AG09319 (cell line): ENCODE results near the gene CDYL.

ENCODE experiments used
- DNase-seq: peaks from one replicate; pipeline ENCODE4 v3.0.0-alpha.2; 2010; ENCODE audit warnings: low read depth; ENCODE audit errors: extremely low read depth
- TF ChIP-seq, protein P1 (sequence below): IDR thresholded peaks from 2 replicates; pipeline ENCODE4 v1.5.1; 2011; ENCODE audit warnings: low read depth, mild to moderate bottlenecking, inconsistent platforms, low read length, moderate library complexity

CDYL gene

DNA sequence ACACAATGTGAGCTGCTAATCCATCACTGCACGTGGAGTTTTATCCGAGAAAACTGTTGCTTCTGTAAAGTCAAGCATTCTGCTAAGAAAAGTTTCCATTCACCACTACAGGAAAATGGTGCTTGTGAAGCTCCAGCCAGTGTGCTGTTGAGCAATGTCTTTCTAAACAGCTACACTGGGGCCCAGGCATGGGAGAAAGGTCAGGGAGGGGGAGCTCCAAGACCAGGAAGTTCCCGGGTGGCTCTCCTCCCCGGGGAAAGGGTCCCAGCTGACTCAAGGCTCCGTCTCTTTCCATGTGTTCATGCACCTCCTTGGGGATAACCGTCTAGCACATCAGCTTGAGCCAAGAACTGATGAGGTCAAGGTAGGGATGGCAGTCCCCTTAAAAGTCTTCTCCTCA lies 207.1 kb downstream of the CDYL start:
- no peak for DNase-seq
- TF ChIP-seq, protein P1, sequence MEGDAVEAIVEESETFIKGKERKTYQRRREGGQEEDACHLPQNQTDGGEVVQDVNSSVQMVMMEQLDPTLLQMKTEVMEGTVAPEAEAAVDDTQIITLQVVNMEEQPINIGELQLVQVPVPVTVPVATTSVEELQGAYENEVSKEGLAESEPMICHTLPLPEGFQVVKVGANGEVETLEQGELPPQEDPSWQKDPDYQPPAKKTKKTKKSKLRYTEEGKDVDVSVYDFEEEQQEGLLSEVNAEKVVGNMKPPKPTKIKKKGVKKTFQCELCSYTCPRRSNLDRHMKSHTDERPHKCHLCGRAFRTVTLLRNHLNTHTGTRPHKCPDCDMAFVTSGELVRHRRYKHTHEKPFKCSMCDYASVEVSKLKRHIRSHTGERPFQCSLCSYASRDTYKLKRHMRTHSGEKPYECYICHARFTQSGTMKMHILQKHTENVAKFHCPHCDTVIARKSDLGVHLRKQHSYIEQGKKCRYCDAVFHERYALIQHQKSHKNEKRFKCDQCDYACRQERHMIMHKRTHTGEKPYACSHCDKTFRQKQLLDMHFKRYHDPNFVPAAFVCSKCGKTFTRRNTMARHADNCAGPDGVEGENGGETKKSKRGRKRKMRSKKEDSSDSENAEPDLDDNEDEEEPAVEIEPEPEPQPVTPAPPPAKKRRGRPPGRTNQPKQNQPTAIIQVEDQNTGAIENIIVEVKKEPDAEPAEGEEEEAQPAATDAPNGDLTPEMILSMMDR: no peak

DNA sequence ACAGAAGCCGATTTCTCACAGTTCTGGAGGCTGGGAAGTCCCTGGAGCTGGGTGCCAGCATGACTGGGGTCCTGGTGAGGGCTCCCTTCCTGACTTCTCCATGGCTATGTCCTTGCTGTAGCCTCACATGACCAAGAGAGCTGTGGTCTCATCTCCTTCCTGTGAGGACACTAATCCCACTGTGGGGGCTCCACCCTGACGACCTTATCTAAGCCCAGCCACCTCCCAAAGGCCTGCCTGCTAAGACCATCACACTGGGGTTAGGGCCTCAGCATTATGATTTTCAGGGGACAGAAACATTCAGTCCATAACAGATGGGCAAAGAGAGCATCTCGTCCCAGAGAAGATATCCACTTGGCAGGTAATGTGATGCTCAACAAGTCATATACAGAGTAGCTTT lies 210.8 kb downstream of the CDYL start:
- TF ChIP-seq, protein P1: no peak
- no peak for DNase-seq

DNA sequence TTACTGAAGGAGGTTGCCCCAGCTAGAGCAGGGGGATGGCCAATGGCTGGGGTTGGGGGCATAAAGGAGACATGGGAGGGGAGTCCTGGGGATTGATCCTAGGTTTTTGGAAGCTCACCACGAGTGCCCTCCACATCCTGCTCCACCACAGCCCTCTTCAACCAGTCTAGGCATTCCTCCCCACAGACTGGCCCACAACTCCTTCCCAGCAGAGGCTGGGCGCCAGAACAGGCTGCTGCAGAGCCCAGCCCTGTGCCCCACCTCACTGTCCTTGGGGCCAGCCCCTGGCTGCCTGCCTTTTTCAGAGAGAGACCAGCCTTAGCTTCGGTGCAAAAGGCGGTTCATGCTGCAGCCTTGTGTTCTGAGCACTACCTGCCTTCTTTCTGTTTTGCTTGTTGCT lies 211.2 kb downstream of the CDYL start:
- TF ChIP-seq, protein P1: no peak
- DNase-seq: no peak

DNA sequence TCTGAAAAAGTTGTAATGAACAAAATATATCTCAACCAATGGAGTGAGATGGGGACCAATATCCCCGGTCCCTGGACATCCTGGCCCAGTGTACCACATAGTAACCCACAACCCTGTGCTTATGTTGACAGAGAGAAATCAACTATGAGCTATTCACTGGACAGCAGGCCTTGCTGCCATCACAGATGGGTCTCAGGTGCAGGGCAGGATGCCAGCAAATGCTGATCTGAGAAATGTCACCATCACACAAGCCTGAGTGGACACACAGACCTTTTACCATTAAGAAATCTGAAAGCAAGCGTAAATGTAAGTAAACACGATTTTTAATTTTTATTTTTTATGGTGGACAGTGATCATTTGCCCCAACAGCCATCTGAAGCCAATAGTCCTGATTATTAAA lies 218.5 kb downstream of the CDYL start:
- DNase-seq: no peak
- TF ChIP-seq, protein P1: no peak

DNA sequence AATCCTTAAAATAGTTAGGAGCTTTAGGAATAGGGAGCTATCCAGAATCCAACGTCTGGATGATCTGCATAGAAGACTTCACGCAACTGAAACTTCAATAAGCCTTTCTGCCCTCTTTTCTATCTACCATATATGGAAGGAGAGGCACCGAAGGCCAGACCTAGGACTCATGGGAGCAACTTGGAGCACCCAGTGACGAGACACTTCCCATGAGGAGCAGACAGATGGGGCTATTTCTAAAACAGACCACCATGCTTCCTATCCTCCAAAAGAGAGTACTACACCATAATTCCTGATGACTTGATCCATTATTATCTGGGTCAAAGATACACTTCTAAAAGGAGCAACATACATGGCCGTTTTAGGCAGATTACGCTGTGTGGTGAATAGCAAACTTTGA lies 221.7 kb downstream of the CDYL start:
- TF ChIP-seq, protein P1: no peak
- no peak for DNase-seq

DNA sequence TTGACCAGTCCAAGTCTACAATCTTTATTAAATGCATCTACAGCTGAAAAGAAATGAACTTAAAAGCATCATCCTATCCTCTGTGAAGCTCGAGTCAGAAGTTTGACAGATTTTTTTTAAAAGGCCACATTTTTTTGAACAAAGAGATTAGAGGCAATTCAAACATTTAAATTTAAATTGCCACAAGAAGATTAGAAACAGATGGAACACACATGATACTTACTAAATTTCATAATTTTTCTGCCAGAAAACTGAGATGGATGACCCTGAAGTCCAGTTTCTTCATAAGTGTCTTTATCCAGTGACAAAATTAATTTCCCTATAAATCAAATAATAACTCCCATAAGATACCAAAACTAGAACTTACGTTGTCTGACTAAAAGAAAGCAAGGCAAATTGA lies 223.4 kb downstream of the CDYL start:
- TF ChIP-seq, protein P1: no peak
- DNase-seq: peak; percentile 18

DNA sequence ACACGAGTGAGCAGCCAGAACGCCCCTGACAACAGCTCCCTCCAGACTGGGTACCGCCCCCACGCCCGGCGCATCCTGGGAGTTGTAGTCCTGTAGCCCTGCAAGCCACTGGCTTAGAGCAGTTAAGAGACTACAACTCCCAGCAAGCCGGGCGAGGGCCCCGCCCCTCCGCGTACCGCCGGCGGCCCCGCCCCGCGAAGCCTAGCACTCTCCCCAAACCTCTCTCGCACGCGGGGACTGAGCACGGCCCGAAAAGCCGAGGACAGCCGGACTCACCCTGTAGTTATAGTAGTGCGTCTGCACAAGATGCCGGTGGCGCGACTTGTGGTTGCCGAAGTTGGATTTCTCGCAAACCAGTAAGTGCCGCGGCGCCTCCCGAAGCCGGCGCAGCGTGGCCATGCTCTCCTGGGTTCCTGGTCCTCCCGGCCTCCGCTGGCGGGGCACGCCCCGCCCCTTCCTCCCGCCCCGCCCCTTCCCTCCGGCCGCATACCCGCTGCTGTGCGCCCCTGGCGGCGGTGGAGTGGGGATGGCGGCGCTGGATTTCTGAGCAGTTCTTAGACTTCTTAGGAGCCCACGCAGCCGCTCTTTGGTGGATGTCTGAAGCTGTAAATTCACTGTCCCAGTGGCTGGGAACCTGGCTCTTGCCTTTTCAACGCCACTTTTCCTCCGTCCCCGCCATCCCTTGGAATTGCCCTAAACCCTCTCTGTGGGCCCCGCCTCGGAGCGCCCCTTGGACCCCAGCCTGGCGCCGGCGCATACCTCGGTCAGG lies 227.6 kb downstream of the CDYL start, which contains the start of gene RPP40:
RPP40 (minus strand) TSS at position 434 of the 769 bp plus-strand sequence; CDS start at position 399, 35 bp downstream.
- TF ChIP-seq, protein P1: peak; percentile 83
- peak; percentile 90 for DNase-seq
